A673 (cell line): ENCODE results near the gene AMBRA1.

Experiments
- CTCF ChIP-seq: fragments of 300-800, 200-600 bp; sonication (generic); conservative IDR thresholded peaks from 2 replicates; pipeline ENCODE4 v1.5.1; 2017; ENCODE audit warnings: low read depth, mild to moderate bottlenecking, antibody characterized with exemption, low read length, moderate library complexity, mixed read lengths
- EZH2 ChIP-seq: fragments of 200-600 bp; sonication (generic); IDR thresholded peaks from 2 replicates; pipeline ENCODE4 v1.6.1; 2017; ENCODE audit warnings: borderline replicate concordance, low read depth, mild to moderate bottlenecking, mixed read lengths, antibody characterized with exemption, low read length; ENCODE audit not compliant: poor library complexity, severe bottlenecking

- no peak for TF ChIP-seq CTCF
- no peak for TF ChIP-seq EZH2
Observed at GRCh38 chr11:46475051-46475925, 118.5 kb downstream of the AMBRA1 start.
